Endothelial cell of umbilical vein (primary cell): ENCODE data around the gene STX1A. TPM values are rescaled to one million over a fixed set of nuclear protein-coding genes. Genes with fewer than 3 reads are reported as not detected.

Experiments used
- BruUV-seq: library from RNA; stranded (reverse); fragments of 400-500 nt; replicated peaks from 2 replicates; lab custom pipeline; 2021; lab: Mats Ljungman, UMichigan
- CTCF ChIA-PET: fragments of 300-600, 350-600 bp; sonication (Branson Sonifier 250); formaldehyde crosslinking; loops from one replicate; lab custom pipeline; 2021; ENCODE audit warnings: antibody characterized with exemption, inconsistent platforms; lab: Charles Lee
- POLR2A ChIA-PET: fragments of 300-600, 350-600 bp; sonication (Branson Sonifier 250); formaldehyde crosslinking; loops from one replicate; lab custom pipeline; 2021; ENCODE audit warnings: antibody characterized with exemption, inconsistent platforms; lab: Charles Lee
- DNase-seq: peaks from one replicate; pipeline ENCODE4 v3.0.0-alpha.2; 2011; ENCODE audit warnings: low read depth, low spot score
- FAIRE-seq: peaks from 2 replicates; lab custom pipeline; 2011; peaks lifted over from hg19 to GRCh38; lab: Jason Lieb, UNC
- H2AFZ ChIP-seq: 2 replicates; pipeline ENCODE4 v1.6.0; 2012; ENCODE audit warnings: low read depth, low read length, control low read depth, inconsistent platforms
- H3K27ac ChIP-seq: 2 replicates; pipeline ENCODE4 v1.5.1; 2011; ENCODE audit warnings: low read depth, mild to moderate bottlenecking, control low read depth, low read length, moderate library complexity; ENCODE audit not compliant: insufficient read depth
- H3K27me3 ChIP-seq, 2 experiments: 2 replicates each; pipeline versions ENCODE4 v1.6.0 to v1.6.1; 2011; ENCODE audit warnings: low read length in 2 of 2, mixed read lengths in 1 of 2; ENCODE audit not compliant: control insufficient read depth in 2 of 2, insufficient read depth in 2 of 2
- H3K36me3 ChIP-seq, 2 experiments: 2 replicates in 1 of 2; 3 replicates in 1 of 2; pipeline ENCODE4 v1.5.1; 2011; ENCODE audit warnings: low read length in 2 of 2, mild to moderate bottlenecking in 1 of 2, moderate library complexity in 1 of 2; ENCODE audit not compliant: control insufficient read depth in 2 of 2, insufficient read depth in 2 of 2; ENCODE audit errors: extremely low read depth in 1 of 2
- H3K4me1 ChIP-seq: 3 replicates; pipeline ENCODE4 v1.5.1; 2011; ENCODE audit warnings: mild to moderate bottlenecking, low read length; ENCODE audit not compliant: control insufficient read depth, insufficient read depth; ENCODE audit errors: extremely low read depth
- H3K4me2 ChIP-seq: 2 replicates; pipeline ENCODE4 v1.6.1; 2011; ENCODE audit warnings: low read length, control low read depth, mixed read lengths; ENCODE audit not compliant: insufficient read depth
- H3K4me3 ChIP-seq, 3 experiments: fragments of 200-600 bp in 1 of 3; sonication (generic), shearing (Covaris generic) in 1 of 3; replicated peaks in 1 of 3; 2 replicates each; pipeline ENCODE4 v1.5.1; 2011 to 2016; ENCODE audit warnings: control low read depth in 3 of 3, low read length in 3 of 3, mild to moderate bottlenecking in 2 of 3, inconsistent platforms in 1 of 3, low read depth in 1 of 3, moderate library complexity in 1 of 3; ENCODE audit not compliant: insufficient read depth in 1 of 3
- H3K79me2 ChIP-seq: 2 replicates; pipeline ENCODE4 v1.6.0; 2012; ENCODE audit warnings: low read length, inconsistent platforms; ENCODE audit not compliant: control insufficient read depth, insufficient read depth
- H3K9ac ChIP-seq: replicated peaks from 2 replicates; pipeline ENCODE3; 2011; ENCODE audit warnings: low read length, control low read depth; ENCODE audit not compliant: insufficient read depth; ENCODE audit errors: extremely low read depth
- H3K9me1 ChIP-seq: replicated peaks from 3 replicates; pipeline ENCODE4 v1.6.0; 2011; ENCODE audit warnings: mild to moderate bottlenecking, low read length; ENCODE audit not compliant: control insufficient read depth, insufficient read depth; ENCODE audit errors: extremely low read depth
- H3K9me3 ChIP-seq: replicated peaks from 2 replicates; pipeline ENCODE4 v1.5.1; 2012; ENCODE audit warnings: low read length, inconsistent platforms; ENCODE audit not compliant: control insufficient read depth, insufficient read depth
- H4K20me1 ChIP-seq: replicated peaks from 2 replicates; pipeline ENCODE3; 2011; ENCODE audit warnings: mild to moderate bottlenecking, low read length; ENCODE audit not compliant: control insufficient read depth, insufficient read depth; ENCODE audit errors: extremely low read depth
- CTCF ChIP-seq, 2 donors: IDR thresholded peaks; 1 replicate in 1 of 2; 2 replicates in 1 of 2; pipeline ENCODE4 v1.5.1; 2011; ENCODE audit warnings: low read length in 2 of 2, mild to moderate bottlenecking in 2 of 2, moderate library complexity in 2 of 2, control low read depth in 1 of 2, inconsistent platforms in 1 of 2, low read depth in 1 of 2; ENCODE audit not compliant: insufficient read depth in 1 of 2; ENCODE audit errors: extremely low read depth in 1 of 2
- EZH2 ChIP-seq: IDR thresholded peaks from 2 replicates; pipeline ENCODE4 v1.6.1; 2012; ENCODE audit warnings: borderline replicate concordance, low read depth, mild to moderate bottlenecking, moderate library complexity, low read length, inconsistent platforms; ENCODE audit not compliant: severe bottlenecking
- FOS ChIP-seq: IDR thresholded peaks from 2 replicates; pipeline ENCODE4 v1.6.1; 2011; ENCODE audit warnings: mild to moderate bottlenecking, low read length, moderate library complexity, borderline replicate concordance; ENCODE audit not compliant: insufficient read depth
- GATA2 ChIP-seq: IDR thresholded peaks from 2 replicates; pipeline ENCODE4 v1.7.0; 2011; ENCODE audit warnings: low read depth, mild to moderate bottlenecking, moderate library complexity, mixed read lengths, low read length; ENCODE audit not compliant: insufficient read length, insufficient read depth
- JUN ChIP-seq: IDR thresholded peaks from 2 replicates; pipeline ENCODE4 v1.6.1; 2011; ENCODE audit warnings: borderline replicate concordance, low read depth; ENCODE audit not compliant: insufficient read length, insufficient read depth
- MAX ChIP-seq: IDR thresholded peaks from 2 replicates; pipeline ENCODE4 v1.6.1; 2011; ENCODE audit not compliant: insufficient read depth, insufficient read length
- MYC ChIP-seq: IDR thresholded peaks from one replicate; pipeline ENCODE4 v1.6.1; 2011; ENCODE audit warnings: mild to moderate bottlenecking, low read depth, low read length
- POLR2A ChIP-seq: IDR thresholded peaks from 2 replicates; pipeline ENCODE4 v1.6.1; 2012; ENCODE audit warnings: low read depth, mild to moderate bottlenecking, control low read depth, low read length
- POLR2AphosphoS5 ChIP-seq: IDR thresholded peaks from 2 replicates; pipeline ENCODE4 v1.6.1; 2012; ENCODE audit warnings: low read depth, mild to moderate bottlenecking, control low read depth, low read length, moderate library complexity; ENCODE audit not compliant: insufficient read depth
- dilution Hi-C: fragments of 300-500 bp; cut with MboI; formaldehyde crosslinking; loops from one replicate; pipeline ENCODE4 v1.15.0; 2019; ENCODE audit warnings: low sequenced_read_pairs; ENCODE audit not compliant: extremely low pct_ligation_motif_present
- intact Hi-C: fragments of 100-400 bp; cut with micrococcal nuclease; formaldehyde crosslinking; loops from one replicate; pipeline ENCODE4 v1.10.0; 2022
- polyA plus RNA-seq, 4 experiments: library from polyadenylated mRNA; depleted of rRNA in 3 of 4; stranded (reverse) in 3 of 4; unstranded in 1 of 4; fragments of >200 nt; gene quantifications; 2 replicates each; pipeline versions ENCODE4 v1.2.1 to v1.2.3, GENCODE V29; 2011 to 2012; ENCODE audit warnings: missing spikeins in 1 of 4
- total RNA-seq: library from RNA; stranded (reverse); gene quantifications from 2 replicates; pipeline ENCODE4 v1.2.3, GENCODE V29; 2021

STX1A gene
- total and polyA plus RNA-seq, 2 donors (not counting 3 experiments of a cell fraction or from before 2014, with no cell fraction given), result 13.1 to 20.8 TPM

- H3K79me2 ChIP-seq, result peaks cover 58% of the 10 kb centered on the region
- BruUV-seq, result no TSS peak
- TF ChIP-seq MAX, result no peak
- no peak for TF ChIP-seq JUN
- no peak for TF ChIP-seq GATA2
- no peak for TF ChIP-seq FOS
- TF ChIP-seq EZH2, result no peak
- TF ChIP-seq POLR2AphosphoS5, result no peak
- no peak for TF ChIP-seq MYC
- TF ChIP-seq CTCF (IDR thresholded peaks at IDR 0.05; ENCODE audit: extremely low read depth in 1 of 2, insufficient read depth in 1 of 2, low read depth in 1 of 2, low read length in 2 of 2), result no peak
- no peak for TF ChIP-seq POLR2A
- no peaks in the 10 kb centered on the region for H3K9me3 ChIP-seq
- H3K27me3 ChIP-seq, result no peaks in the 10 kb centered on the region
- peak overlapping the region; percentile 39 for H3K9ac ChIP-seq
- ChIA-PET CTCF (interaction anchor here (1.0 to 3.4 kb wide), 9 partner anchors 9 to 110 kb away, joined by 3 to 26 read pairs (median 7); no protein-coding TSS in a partner anchor), POLR2A (interaction anchor here (0.6 to 0.9 kb wide), 4 partner anchors 22 to 189 kb away, joined by 3 to 5 read pairs (median 3); partner anchors contain the start of gene ABHD11)
- FAIRE-seq, result no peak
- dilution Hi-C loops, result no loop called here
- intact Hi-C loops, result no loop called here
- no peak for DNase-seq
- no peak overlapping the region for H3K4me2 ChIP-seq
- no peaks in the 10 kb centered on the region for H3K36me3 ChIP-seq
- no peak overlapping the region for H2AFZ ChIP-seq
- no peaks in the 10 kb centered on the region for H4K20me1 ChIP-seq
- H3K4me1 ChIP-seq, result peaks cover 35% of the 10 kb centered on the region
- peak overlapping the region; percentile 75 for H3K27ac ChIP-seq
- no peaks in the 10 kb centered on the region for H3K9me1 ChIP-seq
- no peak overlapping the region for H3K4me3 ChIP-seq
Observed at GRCh38 chr7:73716318-73716890, 3.1 kb downstream of the STX1A start.
